ENCODE measurements around the gene KIF26A.

KIF26A gene

DNA sequence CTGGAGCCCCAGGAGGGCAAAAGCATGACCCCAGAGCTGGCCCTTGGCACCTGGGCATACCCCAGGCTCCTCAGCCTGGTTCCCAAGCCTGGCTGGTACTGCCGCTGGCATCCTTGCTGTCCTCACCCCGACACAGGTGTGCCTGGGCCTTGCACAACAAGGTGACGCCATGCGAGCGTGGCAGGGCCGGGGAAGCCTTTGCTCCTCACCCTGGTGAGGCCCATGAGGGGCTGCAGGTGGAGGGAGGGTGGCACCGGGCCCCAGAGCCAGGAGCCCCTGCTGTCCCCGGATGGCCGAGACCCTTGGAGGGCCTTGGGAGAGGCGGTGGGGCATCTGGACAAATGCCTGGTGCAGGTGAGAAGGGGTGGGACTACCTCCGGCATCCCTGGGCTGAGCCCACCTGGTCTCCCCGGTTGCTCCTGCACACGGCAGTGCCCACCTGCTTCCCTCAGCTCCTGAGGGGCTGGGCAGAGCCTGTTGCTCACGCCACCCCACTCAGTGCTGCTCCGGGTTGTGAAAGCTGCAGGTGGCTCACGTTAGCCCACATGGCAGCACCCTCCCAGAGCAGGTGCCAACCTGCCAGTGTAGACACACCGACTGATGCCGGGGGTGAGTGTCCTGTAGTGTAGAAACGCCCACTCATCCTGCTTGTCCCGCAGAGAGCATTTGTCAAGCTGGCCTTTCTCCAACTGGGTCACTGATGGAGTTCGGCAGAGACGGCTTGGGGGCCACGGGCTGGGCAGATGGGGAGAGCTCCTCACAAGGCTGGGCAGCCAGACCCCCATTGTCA lies 24.6 kb upstream of the KIF26A start:
- DNase-seq, result no peak

DNA sequence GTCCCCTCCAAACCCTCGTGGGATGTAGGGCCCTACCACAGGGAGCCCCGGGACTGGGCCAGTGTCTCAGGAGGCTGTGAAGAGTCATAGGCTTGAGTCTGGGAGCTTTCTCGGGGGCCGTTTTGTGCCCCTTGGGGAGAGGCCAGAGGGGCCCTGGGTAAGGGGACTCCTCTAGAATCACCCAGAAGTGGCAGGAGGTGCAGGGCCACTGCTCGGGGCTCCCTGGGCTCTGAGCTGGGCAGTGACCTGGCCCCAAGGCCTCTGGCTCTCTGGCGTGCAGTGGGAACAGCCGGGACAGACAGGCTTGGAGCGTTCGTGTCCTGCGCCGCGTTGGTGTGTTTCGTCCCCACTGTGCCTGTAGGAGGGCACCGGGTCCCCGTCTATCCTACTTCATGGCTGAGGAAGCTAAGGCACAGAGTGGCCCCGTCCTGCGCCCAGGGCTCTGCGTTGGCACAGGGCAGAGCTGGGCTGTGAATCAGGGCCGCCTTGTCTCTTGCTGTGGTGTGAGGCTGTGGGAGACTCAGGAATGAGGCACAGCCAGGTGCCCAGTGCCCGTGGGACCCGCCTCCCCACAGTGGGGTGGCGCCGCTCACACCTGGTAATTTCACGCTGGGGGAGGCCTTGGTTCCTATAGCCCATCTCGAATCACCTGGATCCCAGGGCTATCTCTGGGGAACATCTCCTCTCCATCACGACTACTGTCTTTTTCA lies 23.8 kb upstream of the KIF26A start:
- DNase-seq, result no peak

DNA sequence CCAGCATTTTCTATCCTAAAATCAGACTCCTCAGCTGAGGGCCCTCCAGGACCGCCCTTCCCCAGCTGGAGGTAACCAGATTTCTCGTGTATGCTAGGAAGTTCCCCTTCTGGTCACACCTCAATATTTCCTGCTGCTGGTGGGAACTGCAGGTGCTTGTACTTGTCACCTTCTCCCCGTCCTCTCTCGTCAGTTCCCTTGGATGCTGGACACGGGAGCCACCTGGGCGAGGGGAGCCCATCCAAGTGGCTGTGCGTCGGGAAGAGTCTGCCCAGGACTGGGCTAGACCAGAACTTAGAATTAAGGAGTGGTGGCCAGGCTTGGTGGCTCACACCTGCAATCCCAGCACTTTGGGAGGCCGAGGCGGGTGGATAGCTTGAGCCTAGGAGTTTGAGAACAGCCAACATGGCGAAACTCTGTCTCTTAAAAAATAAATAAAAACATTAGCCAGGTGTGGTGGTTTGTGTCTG lies 23.2 kb upstream of the KIF26A start:
- DNase-seq, result no peak

DNA sequence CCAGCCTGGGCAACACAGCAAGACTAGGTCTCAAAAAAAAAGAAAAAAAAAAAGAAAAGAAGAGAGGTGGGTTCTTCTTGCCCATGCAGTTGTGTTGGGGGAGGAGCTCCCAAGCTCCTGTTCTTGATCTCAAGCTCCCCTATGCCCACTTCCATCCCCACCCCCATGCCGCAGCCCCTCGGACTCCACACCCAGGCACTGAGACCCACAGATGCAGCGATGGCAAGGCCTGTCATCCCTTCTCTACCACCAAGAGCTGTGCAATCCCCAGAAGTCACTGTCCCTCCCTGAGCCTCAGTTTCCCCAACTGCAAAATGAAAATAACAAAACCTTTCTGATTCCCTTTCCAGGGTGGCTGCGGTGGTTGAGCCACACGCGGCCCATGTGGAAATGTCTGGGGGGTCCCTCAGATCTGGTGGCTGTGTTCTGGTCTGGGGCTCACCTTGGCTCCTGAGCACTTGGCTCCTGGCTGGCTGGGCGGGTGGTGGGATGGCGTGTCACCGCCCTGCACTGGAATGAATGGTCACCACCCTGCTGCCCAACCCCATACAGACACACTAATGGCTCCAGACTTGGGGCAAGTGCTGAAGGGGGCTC lies 22.6 kb upstream of the KIF26A start:
- no peak for DNase-seq

DNA sequence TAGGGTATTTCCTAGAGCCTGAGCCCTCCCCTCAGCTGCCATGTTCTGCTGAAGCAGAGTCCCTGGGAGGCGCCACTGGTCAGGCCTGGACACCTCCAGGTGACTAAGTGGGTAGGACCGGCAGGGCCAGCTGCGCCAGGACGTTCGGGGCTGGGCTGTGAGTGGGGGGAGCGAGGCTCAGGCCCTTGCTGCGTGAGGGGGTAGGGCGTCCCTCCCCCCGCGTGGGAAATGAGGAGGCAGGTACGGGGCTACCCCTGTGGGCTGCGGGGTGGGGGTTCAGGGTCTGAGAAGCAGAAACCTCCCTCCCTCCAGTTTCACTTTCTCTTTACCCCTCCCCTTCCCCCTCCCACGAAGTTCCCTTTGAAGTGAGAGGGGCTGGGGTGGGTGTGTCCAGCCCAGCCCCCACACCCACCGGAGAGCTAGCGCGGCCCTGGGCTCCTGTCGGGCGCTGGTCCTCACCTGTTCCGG lies 22.1 kb upstream of the KIF26A start:
- DNase-seq, result no peak

DNA sequence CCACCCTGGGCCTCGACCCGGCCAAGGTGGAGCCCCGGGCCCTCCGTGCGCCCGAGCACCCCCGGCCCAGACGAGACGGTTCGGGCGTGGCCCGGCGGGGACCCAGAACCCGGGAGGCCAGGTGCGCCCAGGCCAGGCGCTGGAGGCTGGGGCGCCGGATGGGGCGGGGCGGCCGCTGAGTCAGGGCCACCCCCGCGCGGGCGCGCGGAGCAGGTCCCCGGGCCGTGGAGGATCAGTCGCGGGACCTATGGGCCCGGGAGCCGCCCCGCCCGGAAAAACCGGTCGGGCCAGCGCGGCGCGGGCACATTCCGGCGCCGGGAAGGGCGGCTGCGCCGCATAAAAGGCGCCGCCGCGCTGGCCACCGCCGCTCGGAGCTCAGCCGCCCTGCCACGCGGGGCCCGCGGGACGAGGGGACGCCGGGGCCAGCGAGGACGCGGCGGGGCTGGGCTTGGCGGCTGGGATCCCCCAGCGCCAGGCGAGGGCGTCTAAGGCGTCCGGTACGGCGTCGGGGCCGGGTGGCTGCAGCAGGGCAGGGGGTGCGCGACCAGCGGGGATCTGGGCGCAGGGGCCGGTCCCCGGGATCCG lies 21.5 kb upstream of the KIF26A start:
- DNase-seq, result peak; percentile 33

DNA sequence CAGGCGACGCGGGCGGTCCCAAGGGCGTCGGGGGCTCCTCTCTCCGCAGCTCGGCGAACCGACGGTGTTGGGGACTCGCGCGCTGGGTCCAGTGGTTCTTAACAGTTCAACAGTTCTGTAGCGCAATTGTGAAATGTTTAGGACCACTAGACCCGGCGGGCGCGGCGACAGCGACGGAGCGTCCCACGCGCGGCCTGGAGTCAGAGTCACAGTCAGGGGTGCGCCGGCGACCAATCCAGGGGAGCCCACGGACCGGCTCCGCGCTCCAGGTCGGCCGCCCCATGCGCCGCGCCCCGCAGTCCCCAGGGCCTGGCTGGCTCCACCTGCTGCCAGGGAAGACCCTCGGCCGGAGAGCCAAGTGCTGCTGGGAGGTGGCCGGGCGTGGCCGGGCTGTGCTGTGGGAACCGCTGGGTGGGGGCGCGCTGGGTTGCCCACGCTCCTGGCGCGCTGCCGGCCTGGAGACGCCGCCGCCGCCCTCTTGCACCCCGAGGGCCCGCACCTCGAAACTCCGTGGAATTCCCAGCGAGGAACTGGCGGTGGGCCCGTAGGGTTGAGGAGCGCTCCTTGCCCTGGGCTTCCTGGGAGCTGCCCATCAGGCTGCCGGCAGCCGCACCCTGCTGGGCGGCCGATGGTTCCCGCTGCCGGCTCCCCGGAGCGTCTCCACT lies 20.9 kb upstream of the KIF26A start:
- no peak for DNase-seq

DNA sequence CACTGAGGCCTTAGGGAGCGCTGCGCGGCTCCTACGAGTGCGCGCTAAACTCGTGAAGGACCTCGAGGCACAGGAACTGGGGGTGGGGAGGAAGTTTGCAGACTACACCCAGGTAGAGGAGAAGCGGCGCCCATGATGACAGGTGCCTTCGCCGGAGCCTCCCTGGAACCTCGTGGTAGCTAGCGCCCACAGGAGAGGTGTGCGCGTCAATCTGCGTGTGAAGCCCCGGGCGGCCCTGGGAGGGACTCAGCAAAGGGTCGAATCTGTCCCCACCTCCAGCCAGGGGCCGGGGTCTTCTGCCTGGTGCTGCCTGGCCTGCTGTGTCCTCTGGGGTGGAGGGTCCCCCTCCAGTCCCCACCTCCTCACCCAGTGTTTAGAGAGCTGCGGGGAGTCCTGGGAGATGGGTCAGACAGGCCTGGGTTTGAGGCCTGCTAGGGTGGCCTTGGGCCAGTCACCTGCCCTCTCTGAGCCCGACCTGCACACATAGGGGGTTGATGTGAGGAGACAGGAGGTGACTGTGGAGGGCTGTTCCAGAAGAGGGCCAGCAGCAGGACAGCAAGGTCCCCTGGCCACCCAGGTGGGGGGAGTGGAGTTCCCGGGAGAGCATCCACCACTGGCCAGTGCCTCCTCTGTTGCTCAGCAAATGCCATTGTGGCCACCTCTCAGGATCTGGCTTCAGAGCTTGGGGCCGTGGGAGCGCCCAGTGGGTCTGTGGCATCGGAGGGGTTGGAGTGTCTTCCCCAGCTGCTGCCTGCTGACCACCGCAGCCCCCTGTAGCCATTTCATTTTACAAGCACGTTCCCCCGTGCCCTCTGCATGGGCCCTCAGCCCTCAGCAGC lies 20.2 kb upstream of the KIF26A start:
- no peak for DNase-seq

DNA sequence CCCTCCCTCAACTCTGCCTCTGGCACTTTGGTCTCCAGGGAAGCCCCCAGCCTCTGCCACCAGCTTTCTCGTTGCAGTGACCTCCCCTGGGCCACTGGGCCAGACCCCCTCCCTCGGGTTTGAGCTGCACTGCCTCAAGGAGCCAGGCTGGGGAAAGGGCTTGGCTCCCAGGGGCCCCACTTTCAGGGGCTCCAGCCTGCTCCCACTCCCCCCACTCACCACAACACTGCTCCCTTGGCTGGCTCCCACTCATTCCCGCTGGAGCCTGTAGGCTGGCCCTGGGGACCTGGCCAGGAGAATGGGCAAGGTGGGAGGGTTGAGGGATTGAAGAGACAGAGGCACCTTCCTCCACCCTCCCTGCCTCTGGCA lies 19.3 kb upstream of the KIF26A start:
- no peak for DNase-seq

DNA sequence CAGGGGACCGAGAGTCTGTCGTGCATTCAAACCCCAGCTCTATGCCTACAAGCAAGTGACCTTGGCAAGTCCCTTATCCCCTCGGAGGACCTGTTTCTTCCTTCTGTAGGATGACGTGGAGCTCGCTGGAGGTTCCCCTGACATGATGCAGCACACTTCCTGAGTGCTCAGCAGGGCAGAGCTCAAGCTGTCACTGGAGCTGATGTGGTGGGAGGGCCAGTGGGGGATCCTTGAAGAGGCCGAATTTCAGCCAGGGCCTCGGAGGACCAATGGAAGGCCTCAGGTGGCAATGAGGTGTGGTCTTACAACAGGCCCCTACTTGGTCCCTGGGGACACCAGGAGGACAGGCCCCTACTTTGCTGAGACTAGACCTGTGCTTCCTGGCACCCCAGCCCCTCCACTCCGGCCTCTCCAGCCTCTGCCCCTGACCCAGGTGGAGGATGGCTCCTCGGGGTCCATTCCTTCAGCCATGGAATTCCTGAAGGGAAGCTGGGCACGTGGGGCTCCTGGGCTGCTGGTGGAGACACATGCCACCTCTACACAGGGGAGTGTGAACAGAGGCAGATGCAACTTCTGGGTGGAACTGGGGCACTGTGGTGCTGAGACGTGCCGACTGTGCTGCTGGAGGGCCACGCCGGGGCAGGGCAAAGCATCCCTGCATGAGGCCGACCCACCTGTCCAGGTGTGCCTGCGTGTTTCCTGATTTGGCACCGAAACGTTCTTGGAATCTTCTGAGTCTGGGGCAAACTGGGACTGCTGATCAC lies 18.7 kb upstream of the KIF26A start:
- no peak for DNase-seq

DNA sequence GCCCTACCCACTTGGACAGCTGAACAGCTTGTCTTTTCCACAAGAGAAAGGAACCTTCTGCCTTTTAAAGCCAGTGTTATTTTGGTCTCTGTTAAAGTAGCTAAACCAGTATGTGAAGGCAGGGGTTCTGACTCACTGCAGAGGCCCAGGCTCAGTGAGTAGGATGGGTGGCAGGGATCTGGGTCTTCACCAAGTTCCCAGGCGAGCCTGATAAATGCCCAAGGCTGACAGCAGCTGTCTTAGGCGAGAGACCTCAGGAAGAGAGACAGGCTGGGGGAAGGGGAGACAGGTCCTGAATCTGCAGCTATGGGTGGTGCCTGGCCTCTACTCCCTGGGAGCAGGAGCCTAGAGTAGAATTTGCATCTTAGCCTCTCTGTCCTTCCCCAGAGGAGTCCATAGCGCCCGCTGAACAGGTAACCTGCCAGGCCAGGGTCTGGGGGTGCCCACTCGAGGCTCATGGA lies 18.1 kb upstream of the KIF26A start:
- DNase-seq, result no peak

DNA sequence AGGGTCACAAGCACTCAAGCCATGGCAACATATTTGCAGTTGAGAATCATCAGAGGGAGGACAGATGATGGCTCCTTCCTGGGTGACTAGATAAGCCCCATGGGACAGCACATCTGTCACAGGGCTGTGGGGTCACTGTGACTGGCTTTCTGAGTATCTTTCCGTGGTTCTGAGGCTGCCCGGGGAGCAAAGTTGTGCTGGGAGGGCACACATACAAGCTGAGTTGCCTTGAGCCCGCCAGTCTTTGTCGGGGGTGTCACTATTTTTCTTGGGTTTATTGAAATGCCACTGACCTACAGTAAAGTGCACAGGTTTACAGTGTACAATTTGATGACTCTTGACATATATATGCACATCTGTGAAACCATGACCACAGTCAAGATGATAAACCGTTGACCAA lies 17.2 kb upstream of the KIF26A start:
- DNase-seq, result no peak

DNA sequence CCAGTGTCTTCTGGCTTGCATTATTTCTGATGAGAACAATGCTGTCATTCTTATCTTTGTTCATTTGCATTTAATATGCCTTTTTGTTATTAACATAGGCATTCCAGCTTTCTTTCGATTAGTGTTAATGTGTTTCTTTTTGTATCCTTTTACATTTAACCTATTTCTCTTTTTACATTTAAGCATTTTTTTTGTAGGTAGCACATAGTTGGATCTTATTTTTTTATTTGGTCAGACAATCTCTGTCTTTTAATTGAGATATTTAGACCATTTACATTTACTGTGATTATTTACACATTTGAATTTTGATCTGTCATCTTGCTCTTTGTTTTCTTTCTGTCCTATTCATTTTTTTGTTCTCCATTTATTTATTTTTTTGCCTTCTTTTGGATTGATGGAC lies 14.5 kb upstream of the KIF26A start:
- no peak for DNase-seq

DNA sequence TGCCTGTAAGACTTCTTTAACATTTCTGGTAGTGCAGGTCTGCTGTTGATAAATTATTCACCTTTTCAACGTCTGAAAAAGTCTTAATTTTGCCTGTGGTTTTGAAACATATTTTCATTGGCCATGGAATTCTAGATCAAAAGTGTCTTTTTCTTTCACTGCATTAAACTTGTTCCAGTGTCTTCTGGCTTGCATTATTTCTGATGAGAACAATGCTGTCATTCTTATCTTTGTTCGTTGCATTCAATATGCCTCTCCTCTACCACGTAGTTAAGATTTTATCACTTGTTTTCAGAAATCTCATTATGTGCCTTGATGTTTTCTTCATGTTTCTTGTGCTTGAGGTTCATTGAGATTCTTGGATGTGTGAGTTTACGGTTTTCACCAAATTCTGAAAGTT lies 13.4 kb upstream of the KIF26A start:
- DNase-seq, result no peak

DNA sequence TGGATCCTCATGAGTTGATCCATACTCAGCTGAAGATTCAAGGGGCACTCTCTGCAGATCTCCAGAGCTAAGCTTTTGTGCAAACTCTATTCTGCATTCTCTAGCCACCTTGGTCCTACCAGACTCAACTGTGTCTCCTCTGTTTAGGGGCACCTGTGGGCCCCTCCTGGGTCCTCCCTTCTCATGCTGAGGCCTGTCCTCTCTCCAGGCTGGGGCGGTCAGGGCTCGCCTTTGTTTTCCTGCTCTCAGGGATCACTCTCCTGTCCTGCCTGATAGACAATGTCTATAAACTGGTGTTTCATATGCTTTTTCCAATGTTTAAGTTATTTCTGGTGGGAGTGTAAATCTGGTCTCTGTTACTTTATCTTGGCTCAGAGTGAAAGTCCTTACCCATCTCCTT lies 11.6 kb upstream of the KIF26A start:
- DNase-seq, result no peak

DNA sequence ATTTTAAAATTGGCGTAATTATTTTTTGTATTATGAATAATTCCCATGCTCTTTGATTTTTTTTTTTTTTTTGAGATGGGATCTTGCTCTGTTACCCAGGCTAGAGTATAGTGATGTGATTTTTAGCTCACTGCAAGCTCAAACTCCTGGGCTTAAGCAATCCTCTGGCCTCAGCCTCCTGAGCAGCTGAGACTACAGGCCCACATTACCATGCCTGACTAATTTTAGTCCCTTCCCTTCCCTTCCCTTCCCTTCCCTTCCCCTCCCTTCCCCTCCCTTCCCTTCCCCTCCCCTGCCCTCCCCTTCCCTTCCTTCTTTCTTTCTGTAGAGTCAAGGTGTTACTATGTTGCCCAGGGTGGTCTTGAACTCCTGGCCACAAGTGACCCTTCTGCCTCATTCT lies 9.4 kb upstream of the KIF26A start:
- no peak for DNase-seq

DNA sequence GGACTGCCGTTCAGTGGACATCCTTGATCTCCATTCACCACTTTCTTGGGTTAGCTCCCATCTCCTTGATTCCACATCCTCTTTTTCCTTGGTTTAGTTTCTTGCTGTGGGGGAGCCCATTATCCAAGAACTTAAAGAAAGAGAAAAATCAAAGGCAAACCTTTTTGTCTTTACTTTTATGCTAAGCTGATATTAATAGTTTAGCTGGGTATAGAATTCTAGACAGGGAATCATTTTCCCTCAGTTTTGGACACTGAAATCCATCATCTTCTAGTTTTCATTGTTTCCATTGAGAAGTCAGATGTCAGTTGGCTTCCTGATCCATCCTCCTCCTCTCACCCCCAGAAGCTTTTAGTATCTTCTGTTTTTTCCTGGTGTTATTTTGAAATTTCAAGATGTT lies 8.8 kb upstream of the KIF26A start:
- DNase-seq, result no peak

DNA sequence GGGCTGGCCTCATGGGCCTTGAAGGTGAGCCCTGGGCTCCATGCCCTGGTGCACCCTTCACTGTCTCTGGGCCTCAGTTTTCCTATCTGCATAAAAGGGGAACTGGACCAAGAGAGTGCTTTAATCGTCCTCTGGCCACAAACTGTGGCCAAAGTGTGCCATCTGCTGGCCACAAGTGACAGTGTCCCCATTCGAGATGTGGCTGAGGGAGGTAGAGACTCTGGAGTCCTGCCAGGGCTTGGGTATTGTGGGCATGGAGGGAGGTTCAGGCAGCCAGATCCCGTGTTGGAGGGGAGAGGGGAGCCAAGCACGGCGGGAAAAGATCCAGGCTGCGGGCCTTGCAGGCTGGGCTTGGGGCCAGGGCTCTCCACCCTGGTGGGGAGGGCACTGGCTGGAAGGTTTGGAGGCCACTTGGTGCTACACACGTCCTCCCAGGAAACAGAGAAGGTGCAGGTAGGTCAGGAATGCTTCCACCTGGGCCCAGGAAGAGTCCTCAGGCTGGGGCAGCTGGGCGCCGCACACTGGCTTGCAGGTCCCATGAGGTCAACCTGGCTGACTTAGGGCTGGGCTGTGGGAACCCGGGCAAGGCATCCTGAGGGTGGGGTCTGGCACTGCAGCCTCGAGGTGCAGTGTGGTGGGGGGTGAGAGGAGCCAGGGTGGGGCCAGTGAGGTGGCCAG lies 7.3 kb upstream of the KIF26A start:
- DNase-seq, result no peak

DNA sequence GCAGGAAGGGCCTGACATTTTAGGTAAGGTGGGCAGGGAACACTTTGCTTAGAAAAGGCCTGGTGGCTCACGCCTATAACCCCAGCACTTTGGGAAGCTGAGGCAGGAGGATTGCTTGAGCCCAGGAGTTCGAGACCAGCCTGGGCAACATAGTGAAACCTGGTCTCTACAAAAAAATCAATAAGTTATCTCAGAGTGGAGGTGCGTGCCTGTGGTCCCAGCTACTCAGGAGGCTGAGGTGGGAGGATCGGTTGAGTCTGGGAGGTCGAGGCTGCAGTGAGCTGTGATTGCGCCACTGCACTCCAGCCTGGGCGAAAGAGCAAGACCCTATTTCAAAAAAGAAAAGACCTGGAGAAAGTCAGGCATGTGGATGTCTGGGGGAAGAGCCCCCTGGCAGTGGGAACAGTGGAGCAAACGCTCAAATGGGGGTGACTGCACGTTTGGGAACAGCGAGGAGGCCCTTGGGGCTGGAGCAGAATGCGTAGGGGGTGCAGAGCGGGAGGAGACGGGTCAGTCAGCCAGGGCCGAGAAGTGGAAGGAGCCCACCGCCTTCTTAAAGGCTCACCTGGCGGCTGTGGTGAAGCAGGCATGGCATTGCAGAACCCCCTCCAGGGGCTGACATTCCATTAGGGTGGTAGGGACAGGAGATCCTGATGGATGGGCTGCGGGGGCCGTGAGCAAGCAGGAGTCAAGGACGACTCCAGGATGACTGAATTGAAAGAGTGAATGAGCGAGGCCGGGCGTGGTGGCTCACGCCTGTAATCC lies 6.2 kb upstream of the KIF26A start:
- DNase-seq, result no peak

DNA sequence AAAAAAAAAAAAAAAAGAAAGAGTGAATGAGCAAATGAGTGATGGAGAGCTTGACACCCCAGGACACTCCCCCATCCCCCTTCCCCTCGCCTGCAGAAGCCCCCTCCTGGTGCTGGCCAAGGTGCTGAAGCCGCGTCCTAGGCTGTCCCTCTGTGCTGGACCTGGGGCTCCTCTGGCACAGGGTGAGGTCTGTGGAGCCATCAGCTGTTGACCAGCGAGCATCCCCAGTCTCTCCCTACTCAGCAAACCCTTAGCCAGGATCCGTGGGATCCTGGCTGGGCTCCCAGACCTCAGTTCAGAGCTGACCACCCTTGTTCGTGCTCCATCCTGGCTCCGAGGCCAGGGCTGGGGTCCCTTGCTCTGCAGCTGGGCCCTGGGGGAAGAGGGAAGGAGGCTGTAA lies 5.4 kb upstream of the KIF26A start:
- no peak for DNase-seq
